SU-DHL-6 (cell line): ENCODE results near the gene GRIK2.

Experiments
- H2AFZ ChIP-seq: fragments of 200-600 bp; sonication (generic); 2 replicates; pipeline ENCODE4 v1.6.1; 2014; ENCODE audit warnings: low read depth, mild to moderate bottlenecking, moderate library complexity, mixed read lengths, antibody characterized with exemption, low read length; ENCODE audit not compliant: severe bottlenecking
- H3F3A ChIP-seq: fragments of 200-600 bp; shearing (Covaris generic); 2 replicates; pipeline ENCODE4 v1.6.0; 2016; ENCODE audit warnings: antibody characterized with exemption, mild to moderate bottlenecking; ENCODE audit not compliant: insufficient read depth
- H3K27ac ChIP-seq: fragments of 200-600 bp; sonication (generic); 2 replicates; pipeline ENCODE4 v1.5.1; 2016; ENCODE audit warnings: low read depth, mild to moderate bottlenecking, low read length, moderate library complexity, mixed read lengths
- H3K27me3 ChIP-seq: fragments of 200-600 bp; sonication (generic), shearing (Covaris generic); 2 replicates; pipeline ENCODE4 v1.6.0; 2014; ENCODE audit warnings: mild to moderate bottlenecking, low read length
- H3K36me3 ChIP-seq: fragments of 200-600 bp; sonication (generic); 2 replicates; pipeline ENCODE4 v1.6.1; 2014; ENCODE audit warnings: mild to moderate bottlenecking, low read length, mixed read lengths
- H3K4me2 ChIP-seq: fragments of 300-600, 200-600 bp; shearing (Covaris generic), sonication (generic); 2 replicates; pipeline ENCODE4 v1.6.0; 2014; ENCODE audit warnings: low read length, low read depth, mild to moderate bottlenecking; ENCODE audit not compliant: poor library complexity, severe bottlenecking
- H3K4me3 ChIP-seq: fragments of 200-600 bp; sonication (generic); 2 replicates; pipeline ENCODE4 v1.5.1; 2014; ENCODE audit warnings: antibody characterized with exemption, low read length, mild to moderate bottlenecking, mixed read lengths; ENCODE audit not compliant: insufficient read depth, poor library complexity, severe bottlenecking
- H3K79me2 ChIP-seq: fragments of 200-600 bp; sonication (generic); 2 replicates; pipeline ENCODE4 v1.6.1; 2014; ENCODE audit warnings: mild to moderate bottlenecking, low read length, moderate library complexity; ENCODE audit not compliant: insufficient read depth
- H3K9ac ChIP-seq: fragments of 200-600 bp; sonication (generic); 2 replicates; pipeline ENCODE4 v1.7.0; 2014; ENCODE audit warnings: mild to moderate bottlenecking, low read length
- H3K9me2 ChIP-seq: fragments of 200-600 bp; sonication (generic); replicated peaks from 2 replicates; pipeline ENCODE4 v1.6.1; 2014; ENCODE audit warnings: low read length; ENCODE audit not compliant: insufficient read depth
- H3K9me3 ChIP-seq: fragments of 200-600 bp; sonication (generic); 2 replicates; pipeline ENCODE4 v1.6.1; 2014; ENCODE audit warnings: low read length, mixed read lengths; ENCODE audit not compliant: insufficient read depth
- H4K20me1 ChIP-seq: fragments of 200-600 bp; sonication (generic); 2 replicates; pipeline ENCODE4 v1.6.1; 2014; ENCODE audit warnings: low read depth, mild to moderate bottlenecking, antibody characterized with exemption, low read length, moderate library complexity, mixed read lengths
- CTCF ChIP-seq: fragments of 200-600 bp; sonication (generic); IDR thresholded peaks from one replicate; pipeline ENCODE4 v1.5.1; 2017; ENCODE audit warnings: antibody characterized with exemption, mild to moderate bottlenecking, low read length, moderate library complexity; ENCODE audit not compliant: insufficient read depth, poor library complexity, severe bottlenecking
- EZH2phosphoT487 ChIP-seq: fragments of 200-600 bp; sonication (generic), shearing (Covaris generic); conservative IDR thresholded peaks from 2 replicates; pipeline ENCODE4 v1.6.1; 2018; ENCODE audit warnings: mild to moderate bottlenecking, antibody characterized with exemption, low read length, moderate library complexity, mixed read lengths

GRIK2 gene

GRCh38 chr6:101351173-101351572, 42.3 kb upstream of the GRIK2 start:
- Histone ChIP-seq H3K9me2 (no peaks in the 10 kb centered on the region), H3F3A (no peaks in the 10 kb centered on the region), H3K4me3 (no peak overlapping the region), H4K20me1 (no peaks in the 10 kb centered on the region), H3K36me3 (no peaks in the 10 kb centered on the region), H3K27me3 (no peaks in the 10 kb centered on the region), H2AFZ (no peak overlapping the region), H3K79me2 (no peaks in the 10 kb centered on the region), H3K9ac (no peak overlapping the region), H3K27ac (no peak overlapping the region), H3K4me2 (no peak overlapping the region), H3K9me3 (no peaks in the 10 kb centered on the region)
- no peak for TF ChIP-seq CTCF
- no peak for TF ChIP-seq EZH2phosphoT487

DNA sequence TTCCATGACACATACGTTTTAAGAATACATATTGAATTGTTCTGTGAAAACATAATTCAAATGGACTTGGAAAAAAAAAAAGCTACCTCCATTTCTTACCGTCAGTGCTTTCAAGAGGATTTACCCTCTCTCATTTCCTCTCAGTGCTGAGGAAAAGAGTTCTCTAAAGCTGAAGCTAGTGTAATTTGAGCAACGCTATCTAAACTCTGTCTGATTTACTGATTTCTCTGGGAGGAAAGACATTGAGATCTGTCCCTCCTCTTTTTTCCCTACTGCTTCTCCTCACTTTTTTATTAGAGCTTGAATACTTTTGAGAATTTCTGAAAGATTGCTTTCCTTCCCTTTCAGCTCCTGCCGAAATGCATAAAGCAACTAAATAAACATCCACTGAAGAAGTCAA, 41.2 kb upstream of the GRIK2 start:
- no peaks in the 10 kb centered on the region for H3K27me3 ChIP-seq
- no peak overlapping the region for H3K4me3 ChIP-seq
- no peaks in the 10 kb centered on the region for H4K20me1 ChIP-seq
- H3K9me2 ChIP-seq = no peaks in the 10 kb centered on the region
- no peak overlapping the region for H3K9ac ChIP-seq
- H3K79me2 ChIP-seq = no peaks in the 10 kb centered on the region
- TF ChIP-seq EZH2phosphoT487 (no peak), CTCF (no peak)
- no peaks in the 10 kb centered on the region for H3K36me3 ChIP-seq
- no peak overlapping the region for H3K4me2 ChIP-seq
- H3F3A ChIP-seq = no peaks in the 10 kb centered on the region
- no peak overlapping the region for H2AFZ ChIP-seq
- no peak overlapping the region for H3K27ac ChIP-seq
- H3K9me3 ChIP-seq = no peaks in the 10 kb centered on the region

- Histone ChIP-seq H3K4me2 (no peak overlapping the region), H3K27me3 (no peaks in the 10 kb centered on the region), H3K9me3 (no peaks in the 10 kb centered on the region), H3K79me2 (no peaks in the 10 kb centered on the region), H4K20me1 (no peaks in the 10 kb centered on the region), H3K9me2 (no peaks in the 10 kb centered on the region), H3K9ac (no peak overlapping the region), H3K27ac (no peak overlapping the region), H3F3A (no peaks in the 10 kb centered on the region), H3K4me3 (no peak overlapping the region), H3K36me3 (no peaks in the 10 kb centered on the region), H2AFZ (no peak overlapping the region)
- TF ChIP-seq CTCF (no peak), EZH2phosphoT487 (no peak)
Measured at GRCh38 chr6:101365181-101365580, 28.3 kb upstream of the GRIK2 start.

- H3K9ac ChIP-seq = no peak overlapping the region
- no peaks in the 10 kb centered on the region for H3K9me3 ChIP-seq
- H2AFZ ChIP-seq = no peak overlapping the region
- no peaks in the 10 kb centered on the region for H3K27me3 ChIP-seq
- TF ChIP-seq EZH2phosphoT487 (no peak), CTCF (no peak)
- H3K79me2 ChIP-seq = no peaks in the 10 kb centered on the region
- no peak overlapping the region for H3K4me3 ChIP-seq
- H4K20me1 ChIP-seq = no peaks in the 10 kb centered on the region
- no peaks in the 10 kb centered on the region for H3K36me3 ChIP-seq
- H3K9me2 ChIP-seq = no peaks in the 10 kb centered on the region
- no peak overlapping the region for H3K27ac ChIP-seq
- no peak overlapping the region for H3K4me2 ChIP-seq
- H3F3A ChIP-seq = no peaks in the 10 kb centered on the region
Measured at GRCh38 chr6:101379926-101380325, 13.6 kb upstream of the GRIK2 start.
